C4-2B (cell line): ENCODE data around the gene MAZ.

Experiments
- CTCF ChIP-seq: fragments of 450-650 bp; conservative IDR thresholded peaks from 2 replicates; pipeline ENCODE4 v1.5.1; 2017; ENCODE audit warnings: mild to moderate bottlenecking
- ZFX ChIP-seq: fragments of 450-650 bp; IDR thresholded peaks from 2 replicates; pipeline ENCODE4 v1.6.1; 2017

GRCh38 chr16:29843931-29844330 is 37.6 kb downstream of the MAZ start:
- no peak for TF ChIP-seq CTCF
- TF ChIP-seq ZFX = no peak
